Activated naive CD8-positive, alpha-beta T cell treated with anti-CD3 and anti-CD28 coated beads, Interleukin-2, amount 50 U/mL, for 24 hours (primary cell): ENCODE measurements around the gene RRH.
A peak's percentile ranks its signal among the peaks of the same experiment; 100 is the strongest.
"Not testable (repeated sequence)": the region's sequence is repeated elsewhere in the genome, so short reads cannot be mapped to it uniquely, and the experiment has no call there.

ENCODE experiments used
- ATAC-seq: fragments of 150-1000 bp; cut with Tn5 transposase; one replicate; pipeline ENCODE4 v1.10.0; 2021
- DNase-seq: peaks from one replicate; pipeline ENCODE4 v3.0.0; 2021
- H3K27ac Mint-ChIP-seq: one replicate; pipeline ENCODE4 v1.8.0; 2021; ENCODE audit warnings: mild to moderate bottlenecking, mixed read lengths
- H3K27me3 Mint-ChIP-seq: one replicate; pipeline ENCODE4 v1.8.0; 2021; ENCODE audit warnings: mixed read lengths
- H3K36me3 Mint-ChIP-seq: one replicate; pipeline ENCODE4 v1.8.0; 2021; ENCODE audit warnings: low read depth, mixed read lengths
- H3K4me1 Mint-ChIP-seq: one replicate; pipeline ENCODE4 v1.8.0; 2021; ENCODE audit warnings: mixed read lengths
- H3K4me3 Mint-ChIP-seq: one replicate; pipeline ENCODE4 v1.8.0; 2021; ENCODE audit warnings: mild to moderate bottlenecking, moderate library complexity, mixed read lengths
- H3K9me3 Mint-ChIP-seq: one replicate; pipeline ENCODE4 v1.8.0; 2021; ENCODE audit warnings: mixed read lengths

RRH gene

DNA sequence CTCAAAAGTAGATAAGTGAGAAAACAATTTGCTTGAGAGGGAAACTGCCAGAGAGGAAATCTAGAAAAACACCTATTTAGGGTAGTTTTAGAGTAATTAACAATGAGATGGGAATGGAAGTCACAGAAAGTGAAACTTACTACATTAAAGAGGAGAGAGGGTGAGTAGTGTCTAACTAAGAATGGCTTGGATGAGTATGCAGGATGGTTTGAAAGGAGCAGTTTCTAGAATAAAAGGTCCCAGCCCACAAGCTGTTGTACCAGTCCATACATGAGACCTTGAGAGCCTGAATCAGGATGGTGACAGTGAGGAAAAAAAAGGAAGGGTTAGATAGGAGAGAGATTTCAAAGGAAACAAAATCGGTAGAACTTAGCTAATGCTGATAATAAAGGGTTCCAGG, 10.9 kb upstream of the RRH start:
- peaks cover 61% of the 10 kb centered on the region for H3K4me1 Mint-ChIP-seq
- ATAC-seq (peak; percentile 53), DNase-seq (no peak)
- peaks cover 51% of the 10 kb centered on the region for H3K36me3 Mint-ChIP-seq
- no peaks in the 10 kb centered on the region for H3K27me3 Mint-ChIP-seq
- peak overlapping the region; percentile 98 for H3K4me3 Mint-ChIP-seq
- H3K9me3 Mint-ChIP-seq: no peaks in the 10 kb centered on the region
- peak overlapping the region; percentile 99 for H3K27ac Mint-ChIP-seq

DNA sequence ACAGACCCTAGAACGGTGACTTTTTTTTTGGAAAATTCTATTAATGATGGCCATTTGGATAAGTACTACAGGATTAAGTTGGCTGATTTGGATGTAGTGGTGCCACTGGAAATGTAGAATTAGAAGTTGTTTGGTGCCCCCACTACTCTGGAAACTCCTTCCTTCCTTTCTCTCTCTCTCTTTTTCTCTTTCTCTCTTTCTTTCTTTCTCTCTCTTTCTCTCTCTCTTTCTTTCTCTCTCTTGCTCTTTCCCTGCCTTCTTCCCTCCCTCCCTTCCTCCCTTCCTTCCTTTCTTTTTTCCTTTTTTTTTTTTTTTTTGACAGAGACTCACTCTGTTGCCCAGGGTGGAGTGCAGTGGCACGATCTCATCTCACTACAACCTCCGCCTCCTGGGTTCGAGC, 9.5 kb upstream of the RRH start:
- H3K27ac Mint-ChIP-seq: peak overlapping the region; percentile 32
- H3K4me3 Mint-ChIP-seq: peak overlapping the region; percentile 22
- peaks cover 65% of the 10 kb centered on the region for H3K4me1 Mint-ChIP-seq
- H3K27me3 Mint-ChIP-seq: no peaks in the 10 kb centered on the region
- H3K9me3 Mint-ChIP-seq: no peaks in the 10 kb centered on the region
- no peak for ATAC-seq
- DNase-seq: no peak
- H3K36me3 Mint-ChIP-seq: peaks cover 58% of the 10 kb centered on the region

DNA sequence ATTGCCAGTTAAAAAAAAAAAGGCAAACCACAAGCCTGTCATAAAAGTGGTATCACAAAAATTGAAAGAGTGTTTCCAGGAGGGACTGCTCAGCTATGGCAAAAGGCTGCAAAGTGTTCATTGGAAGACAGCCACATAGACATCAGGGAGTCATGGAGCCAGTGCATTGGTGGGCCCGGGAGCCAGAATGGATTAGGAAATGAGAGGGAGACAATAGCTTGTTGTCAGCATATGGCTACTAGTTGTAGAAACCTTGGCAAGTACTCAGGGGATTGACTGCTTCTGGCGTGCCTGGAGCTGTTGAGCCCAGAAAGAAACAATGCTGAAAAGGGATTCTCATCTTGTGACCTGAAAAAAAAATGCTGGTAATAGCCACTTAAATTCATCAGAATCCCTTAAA, 7.2 kb upstream of the RRH start:
- H3K4me3 Mint-ChIP-seq: peak overlapping the region; percentile 58

DNA sequence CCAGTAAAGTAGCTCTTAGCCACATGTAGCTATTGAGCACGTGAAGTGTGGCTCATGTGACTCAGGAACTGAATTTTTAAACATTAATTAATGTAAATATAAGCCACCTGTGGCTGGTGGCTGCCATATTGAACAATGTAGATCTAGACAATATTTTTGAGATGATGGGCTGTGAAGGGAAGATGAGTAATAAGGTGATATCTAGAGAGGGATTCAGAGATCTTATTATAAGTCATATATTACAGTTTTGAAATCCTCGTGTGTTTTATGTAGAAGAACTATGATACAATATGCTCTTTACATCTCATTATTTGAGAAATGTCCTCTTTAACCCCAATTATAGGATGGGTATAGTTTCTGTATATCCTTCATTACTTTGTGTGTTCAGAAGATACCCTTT, 6.6 kb upstream of the RRH start:
- Mint-ChIP-seq H3K4me3 (peak overlapping the region; percentile 58), H3K27ac (peak overlapping the region; percentile 86), H3K36me3 (peaks cover 64% of the 10 kb centered on the region), H3K27me3 (no peaks in the 10 kb centered on the region), H3K4me1 (peaks cover 60% of the 10 kb centered on the region), H3K9me3 (no peaks in the 10 kb centered on the region)
- DNase-seq (no peak), ATAC-seq (no peak)

More for the DNA sequence above, 7.2 kb upstream of the RRH start:
- no peaks in the 10 kb centered on the region for H3K9me3 Mint-ChIP-seq
- ATAC-seq (peak; percentile 20), DNase-seq (no peak)
- H3K27ac Mint-ChIP-seq: peak overlapping the region; percentile 86
- peaks cover 69% of the 10 kb centered on the region for H3K36me3 Mint-ChIP-seq
- peaks cover 61% of the 10 kb centered on the region for H3K4me1 Mint-ChIP-seq
- H3K27me3 Mint-ChIP-seq: no peaks in the 10 kb centered on the region

DNA sequence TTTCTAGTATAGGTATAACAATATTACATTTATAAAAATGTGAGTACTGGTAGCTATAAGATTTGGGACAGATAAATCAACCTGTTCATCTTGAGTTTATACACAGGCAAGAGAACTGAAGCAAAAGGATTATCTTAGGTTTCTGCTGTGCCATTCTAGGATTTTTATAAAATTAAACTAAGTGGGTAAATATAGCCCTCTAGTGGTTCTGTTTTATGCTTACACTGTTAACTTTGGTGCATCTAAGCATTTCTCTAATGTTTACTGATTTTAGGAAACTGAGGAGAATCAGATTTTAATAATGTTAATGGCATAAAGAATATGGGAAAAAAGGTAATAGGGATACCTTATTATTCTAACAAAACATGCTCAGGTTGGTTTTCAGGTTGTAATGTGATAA, 1.1 kb upstream of the RRH start:
- no peak for DNase-seq
- no peaks in the 10 kb centered on the region for H3K27me3 Mint-ChIP-seq
- ATAC-seq: peak; percentile 49
- H3K36me3 Mint-ChIP-seq: peaks cover 23% of the 10 kb centered on the region
- peaks cover 6% of the 10 kb centered on the region for H3K4me1 Mint-ChIP-seq
- no peak overlapping the region for H3K27ac Mint-ChIP-seq
- H3K4me3 Mint-ChIP-seq: no peak overlapping the region
- H3K9me3 Mint-ChIP-seq: no peaks in the 10 kb centered on the region

DNA sequence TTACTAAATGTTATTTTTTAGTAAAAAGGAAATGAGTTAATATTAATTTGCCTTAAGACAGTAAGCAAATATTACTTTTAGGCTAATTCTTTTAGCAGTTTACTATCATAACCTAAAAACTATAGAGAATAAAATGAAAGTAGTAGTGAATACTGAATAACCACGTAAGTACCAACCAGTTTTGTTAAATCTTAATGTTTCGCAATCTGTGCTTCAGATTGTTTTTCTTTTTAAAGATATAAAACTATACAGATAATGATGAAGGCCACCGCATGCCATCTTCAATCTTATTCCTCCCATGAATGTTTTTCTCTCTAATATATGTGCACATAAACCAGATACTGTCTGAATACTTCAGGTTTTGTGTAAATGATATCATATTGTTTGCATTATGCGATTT, 6.0 kb downstream of the RRH start:
- H3K4me3 Mint-ChIP-seq: no peak overlapping the region

DNA sequence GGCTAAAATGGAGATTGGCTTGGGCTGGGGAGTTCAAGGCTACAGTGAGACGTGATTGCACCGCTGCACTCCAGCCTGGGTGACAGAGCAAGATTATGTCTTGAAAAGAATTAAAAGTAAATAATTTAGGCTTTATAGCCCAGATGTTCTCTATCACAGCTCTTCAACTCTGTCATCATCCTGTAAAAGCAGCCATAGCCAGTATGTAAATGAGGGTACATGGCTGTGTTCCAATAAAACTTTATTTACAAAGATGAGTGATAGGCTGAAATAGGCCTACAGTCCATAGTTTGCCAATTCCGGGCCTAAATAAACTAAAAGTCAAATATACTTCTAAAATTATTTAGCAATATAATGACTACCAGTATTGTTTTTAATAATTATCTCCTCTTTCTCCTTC, 9.2 kb downstream of the RRH start:
- Mint-ChIP-seq H3K27ac (no peak overlapping the region), H3K9me3 (no peaks in the 10 kb centered on the region), H3K4me3 (no peak overlapping the region), H3K27me3 (no peaks in the 10 kb centered on the region), H3K4me1 (no peaks in the 10 kb centered on the region), H3K36me3 (peaks cover 6% of the 10 kb centered on the region)
- ATAC-seq (no peak), DNase-seq (no peak)

More for the DNA sequence above, 6.0 kb downstream of the RRH start:
- Mint-ChIP-seq H3K27ac (no peak overlapping the region), H3K4me1 (no peaks in the 10 kb centered on the region), H3K27me3 (no peaks in the 10 kb centered on the region), H3K9me3 (no peaks in the 10 kb centered on the region), H3K36me3 (peaks cover 6% of the 10 kb centered on the region)
- no peak for DNase-seq
- no peak for ATAC-seq

DNA sequence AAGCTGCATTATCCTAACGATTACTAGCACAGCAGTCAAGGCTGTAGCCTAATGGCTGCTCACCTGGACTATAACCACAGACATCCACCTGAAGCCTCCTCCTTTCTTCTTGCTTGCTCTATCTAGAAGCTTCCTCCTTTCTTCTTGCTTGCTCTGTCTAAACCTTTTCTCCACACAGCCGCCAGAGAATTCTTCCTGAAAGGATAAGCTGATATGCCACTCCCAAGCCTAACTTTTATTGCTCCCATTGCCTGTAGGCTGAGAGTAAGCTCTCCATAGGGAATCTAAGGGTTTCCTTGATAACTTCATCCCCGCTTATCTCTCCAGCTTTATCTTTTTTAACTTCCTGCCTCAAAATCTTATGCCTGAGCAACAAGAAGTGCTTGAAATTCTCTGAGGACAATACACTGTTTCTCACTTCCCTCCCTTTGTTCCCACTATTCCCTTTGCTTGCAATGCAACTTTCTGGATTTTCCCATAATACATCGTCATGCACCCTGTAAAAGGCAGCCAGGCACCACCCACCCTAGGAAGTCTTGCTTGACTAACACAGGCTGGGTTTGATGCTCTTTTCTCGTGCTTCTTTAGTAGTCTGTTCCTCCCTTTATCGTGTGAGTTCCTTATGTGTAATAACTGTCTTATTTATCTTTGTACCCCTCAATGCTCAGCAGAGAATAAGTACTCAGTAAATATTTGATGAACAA, 18.8 kb downstream of the RRH start:
- Mint-ChIP-seq H3K9me3 (no peaks in the 10 kb centered on the region), H3K27ac (no peak overlapping the region), H3K36me3 (no peaks in the 10 kb centered on the region), H3K4me1 (no peaks in the 10 kb centered on the region), H3K27me3 (no peaks in the 10 kb centered on the region), H3K4me3 (no peak overlapping the region)
- DNase-seq (no peak), ATAC-seq (no peak)

DNA sequence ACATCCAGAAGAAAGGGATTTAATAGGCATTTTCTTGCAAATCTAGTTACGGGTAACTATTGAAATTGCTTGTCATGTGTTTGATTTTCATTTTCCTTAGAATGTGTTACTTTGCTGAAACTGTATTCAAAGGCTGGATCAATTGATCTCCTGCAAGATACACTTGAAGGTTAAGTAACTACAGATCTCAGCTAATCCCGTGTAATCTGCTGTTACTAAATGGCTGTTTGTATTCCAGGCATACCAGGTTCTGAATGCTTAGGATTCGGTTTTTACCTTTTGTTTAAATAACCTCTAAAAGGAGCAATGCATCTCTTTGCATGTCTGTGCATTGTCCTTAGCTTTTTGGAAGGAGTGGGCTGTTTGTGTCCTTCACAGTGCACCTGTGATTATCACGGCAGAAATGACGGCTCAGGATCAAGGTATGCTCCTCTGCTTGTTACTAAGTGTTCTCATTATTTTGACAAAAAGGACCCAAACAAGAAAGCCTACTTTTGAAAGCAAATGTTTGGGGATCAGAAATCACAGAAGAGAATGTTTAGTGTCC, 20.2 kb downstream of the RRH start, which contains the start of gene LRIT3:
Gene LRIT3 (plus strand): TSS at position 212 of the 547 bp plus-strand sequence. CDS start 95 bp downstream, at position 307.
- ATAC-seq (no peak), DNase-seq (no peak)
- Mint-ChIP-seq H3K36me3 (no peaks in the 10 kb centered on the region), H3K27me3 (no peaks in the 10 kb centered on the region), H3K4me3 (no peak within 1 kb of the TSS), H3K27ac (no peak within 1 kb of the TSS), H3K4me1 (no peaks in the 10 kb centered on the region), H3K9me3 (no peaks in the 10 kb centered on the region)

DNA sequence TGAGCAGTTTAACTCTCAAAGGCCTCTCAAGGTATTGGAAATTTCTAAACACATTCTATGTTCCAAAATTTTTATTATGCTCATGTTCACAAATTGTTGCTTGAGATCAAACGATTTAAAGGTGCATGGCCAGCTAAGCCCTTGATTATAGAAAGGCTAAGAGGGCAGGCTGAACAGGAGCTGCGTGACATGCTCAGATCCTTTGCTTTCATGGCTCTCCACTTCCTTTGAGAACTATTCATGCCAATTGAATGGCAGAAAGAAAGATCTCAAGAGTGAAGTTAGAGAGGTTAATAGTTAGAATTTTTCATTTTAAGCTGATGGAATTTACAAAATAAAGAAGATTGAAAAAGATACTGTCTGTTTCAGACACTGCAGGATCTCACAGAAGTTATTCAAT, 20.7 kb downstream of the RRH start:
- H3K4me3 Mint-ChIP-seq: no peak overlapping the region
- no peaks in the 10 kb centered on the region for H3K9me3 Mint-ChIP-seq
- ATAC-seq (no peak), DNase-seq (no peak)
- no peak overlapping the region for H3K27ac Mint-ChIP-seq
- H3K4me1 Mint-ChIP-seq: no peaks in the 10 kb centered on the region
- no peaks in the 10 kb centered on the region for H3K27me3 Mint-ChIP-seq
- H3K36me3 Mint-ChIP-seq: no peaks in the 10 kb centered on the region

DNA sequence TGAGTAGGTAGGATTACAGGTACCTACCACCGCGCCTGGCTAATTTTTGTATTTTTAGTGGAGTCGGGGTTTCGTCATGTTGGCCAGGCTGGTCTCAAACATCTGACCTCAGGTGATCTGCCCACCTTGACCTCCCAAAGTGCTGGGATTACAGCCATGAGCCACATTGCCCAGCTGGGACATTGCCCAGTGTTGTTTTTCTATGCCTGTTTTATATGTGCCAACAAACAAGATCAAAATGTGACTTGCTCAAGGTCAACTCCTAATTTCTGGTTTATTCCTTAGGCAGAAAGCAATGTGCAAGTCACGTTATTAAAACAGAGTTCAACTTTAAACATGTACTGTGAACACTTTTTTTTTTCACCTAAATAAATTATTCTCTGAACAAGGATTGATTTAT, 22.8 kb downstream of the RRH start:
- Mint-ChIP-seq H3K27ac (no peak overlapping the region), H3K4me1 (no peaks in the 10 kb centered on the region), H3K9me3 (no peaks in the 10 kb centered on the region), H3K36me3 (no peaks in the 10 kb centered on the region), H3K4me3 (no peak overlapping the region), H3K27me3 (no peaks in the 10 kb centered on the region)
- ATAC-seq (no peak), DNase-seq (no peak)

DNA sequence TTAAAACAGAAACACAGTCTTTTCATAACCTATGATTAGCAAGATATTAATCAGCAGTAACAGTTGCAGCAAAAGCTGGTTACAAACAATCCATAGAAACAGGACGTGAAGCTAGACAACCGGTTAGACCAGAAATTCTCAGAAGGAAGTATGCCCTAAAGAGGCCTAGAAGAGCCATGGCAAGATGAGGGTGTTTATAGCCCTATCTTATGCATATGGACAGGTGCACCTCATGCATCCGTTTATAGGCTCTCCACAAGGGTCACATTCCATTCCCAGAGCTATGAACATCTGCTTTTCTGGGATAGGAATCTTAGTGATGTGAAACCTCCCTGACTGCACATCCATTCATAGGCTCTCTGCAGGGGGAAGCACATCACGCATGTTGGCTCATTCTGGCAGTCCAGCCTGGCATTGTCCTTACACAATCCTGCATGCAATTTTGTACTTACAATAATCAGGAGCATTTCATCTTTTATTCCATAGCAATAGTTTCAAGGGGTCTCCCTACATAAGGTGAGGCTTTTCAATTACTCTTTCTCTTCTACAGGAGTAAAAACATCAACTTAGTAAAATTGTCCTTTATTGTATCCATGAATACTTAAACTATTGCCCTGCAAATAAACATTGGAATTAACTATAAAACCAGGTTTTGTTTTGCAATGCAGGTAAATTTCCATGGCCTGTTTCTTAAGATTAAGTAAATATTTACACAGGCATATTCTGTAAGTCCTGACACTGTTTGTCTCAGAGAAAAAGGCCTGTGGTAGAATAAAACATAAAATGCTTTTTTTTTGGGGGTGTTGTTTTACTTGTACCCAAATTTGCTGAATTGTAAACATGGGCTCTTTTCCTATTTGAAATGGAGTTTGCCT, 31.9 kb downstream of the RRH start:
- ATAC-seq, DNase-seq, H3K4me3 Mint-ChIP-seq, H3K27ac Mint-ChIP-seq, H3K4me1 Mint-ChIP-seq, H3K27me3 Mint-ChIP-seq, H3K36me3 Mint-ChIP-seq: not testable (repeated sequence)
- peaks cover 16% of the 10 kb centered on the region for H3K9me3 Mint-ChIP-seq

DNA sequence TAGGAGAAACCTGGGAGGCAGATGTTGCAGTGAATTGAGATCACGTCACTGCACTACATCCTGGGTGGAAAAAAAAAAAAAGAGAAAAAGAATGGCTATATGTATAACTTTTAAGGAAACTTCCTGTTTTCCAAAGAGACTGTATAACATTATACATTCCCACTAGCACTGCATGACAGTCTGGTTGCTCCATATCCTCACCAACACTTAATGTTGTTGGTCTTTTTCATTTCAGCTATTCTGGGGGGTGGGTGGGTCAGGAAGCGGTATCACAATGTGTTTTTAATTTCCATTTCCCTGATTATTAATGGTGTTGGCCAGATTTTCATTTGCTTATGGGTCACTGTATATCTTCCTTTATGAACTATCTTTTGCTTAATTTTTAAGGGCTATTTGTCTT, 33.5 kb downstream of the RRH start:
- peaks cover 13% of the 10 kb centered on the region for H3K9me3 Mint-ChIP-seq
- no peak overlapping the region for H3K4me3 Mint-ChIP-seq

DNA sequence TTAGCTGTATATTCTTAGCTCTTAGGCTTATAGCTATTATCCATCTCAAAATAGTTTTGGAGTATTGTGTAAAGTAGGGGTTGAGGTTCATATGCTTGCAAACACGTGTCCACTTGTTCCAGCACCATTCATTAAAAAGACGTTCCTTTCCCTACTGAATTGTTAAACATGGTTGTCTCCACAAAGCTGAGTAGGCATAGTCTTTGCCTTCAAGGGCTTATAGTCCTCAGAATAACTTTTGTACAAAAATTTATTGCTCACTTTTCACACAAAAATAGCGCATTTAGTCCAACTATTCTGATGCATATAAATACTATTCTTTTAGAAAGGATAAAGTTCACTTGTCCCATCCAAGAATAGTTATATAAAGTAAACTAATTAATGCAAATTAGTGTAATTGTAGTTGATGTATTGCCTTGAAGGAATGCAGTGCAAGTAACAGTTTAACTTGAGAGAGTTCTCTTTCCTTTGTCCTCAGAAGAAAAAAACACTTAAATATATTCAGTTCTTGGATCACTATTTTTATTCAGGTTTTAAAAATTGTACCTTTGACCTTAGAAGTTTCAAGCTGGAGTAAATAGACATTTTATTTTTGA, 34.2 kb downstream of the RRH start:
- H3K4me1 Mint-ChIP-seq: no peaks in the 10 kb centered on the region
- H3K9me3 Mint-ChIP-seq: peaks cover 11% of the 10 kb centered on the region
- no peak overlapping the region for H3K4me3 Mint-ChIP-seq
- H3K36me3 Mint-ChIP-seq: peaks cover 5% of the 10 kb centered on the region
- H3K27ac Mint-ChIP-seq: no peak overlapping the region
- no peak for ATAC-seq
- H3K27me3 Mint-ChIP-seq: no peaks in the 10 kb centered on the region
- no peak for DNase-seq

More for the DNA sequence above, 33.5 kb downstream of the RRH start:
- H3K27me3 Mint-ChIP-seq: no peaks in the 10 kb centered on the region
- H3K36me3 Mint-ChIP-seq: peaks cover 8% of the 10 kb centered on the region
- no peak overlapping the region for H3K27ac Mint-ChIP-seq
- DNase-seq: no peak
- no peak for ATAC-seq
- H3K4me1 Mint-ChIP-seq: no peaks in the 10 kb centered on the region
